HEK293 (cell line): Measurements from ENCODE around the gene CYP4F2.
"Not testable (repeated sequence)": the region's sequence is repeated elsewhere in the genome, so short reads cannot be mapped to it uniquely, and the experiment has no call there.

Experiments
- CTCF ChIP-seq: fragments of 450-650 bp; formaldehyde crosslinking; IDR thresholded peaks from 2 replicates; pipeline ENCODE4 v1.5.1; 2016; ENCODE audit warnings: missing biosample characterization, missing genetic modification characterization
- KLF9 ChIP-seq: fragments of 450-650 bp; formaldehyde crosslinking; IDR thresholded peaks from 2 replicates; pipeline ENCODE4 v1.5.1; 2016; ENCODE audit warnings: missing biosample characterization, missing genetic modification characterization, low read depth
- YY1 ChIP-seq: fragments of 450-650 bp; formaldehyde crosslinking; IDR thresholded peaks from 2 replicates; pipeline ENCODE4 v1.5.1; 2018; ENCODE audit warnings: missing biosample characterization, missing genetic modification characterization
- ZBTB7A ChIP-seq: fragments of 450-650 bp; formaldehyde crosslinking; IDR thresholded peaks from 2 replicates; pipeline ENCODE4 v1.5.1; 2016; ENCODE audit warnings: low read depth, missing biosample characterization, missing genetic modification characterization
- ZNF174 ChIP-seq: fragments of 450-650 bp; formaldehyde crosslinking; IDR thresholded peaks from 2 replicates; pipeline ENCODE4 v1.5.0; 2017; ENCODE audit warnings: missing biosample characterization, mild to moderate bottlenecking, missing genetic modification characterization
- ZNF404 ChIP-seq: fragments of 450-650 bp; formaldehyde crosslinking; IDR thresholded peaks from 2 replicates; pipeline ENCODE4 v1.5.1; 2017; ENCODE audit warnings: missing biosample characterization, missing genetic modification characterization
- ZNF561 ChIP-seq: fragments of 450-650 bp; IDR thresholded peaks from 2 replicates; pipeline ENCODE4 v1.5.1; 2018; ENCODE audit warnings: missing biosample characterization, missing genetic modification characterization, borderline replicate concordance
- ZNF670 ChIP-seq: fragments of 450-650 bp; formaldehyde crosslinking; IDR thresholded peaks from 2 replicates; pipeline ENCODE4 v1.5.1; 2016; ENCODE audit warnings: missing biosample characterization, missing genetic modification characterization, low read depth
- ZNF701 ChIP-seq: fragments of 450-650 bp; formaldehyde crosslinking; IDR thresholded peaks from 2 replicates; pipeline ENCODE4 v1.5.1; 2016; ENCODE audit warnings: missing biosample characterization, missing genetic modification characterization

GRCh38 chr19:15835565-15836329, 62.1 kb downstream of the CYP4F2 start:
- not testable (repeated sequence) for TF ChIP-seq CTCF (tag by site-specific recombination); ZNF561 (tag by site-specific recombination); ZNF670 (tag by site-specific recombination); ZBTB7A (tag by site-specific recombination); ZNF174; ZNF404 (tag by site-specific recombination); YY1 (tag by site-specific recombination); KLF9 (tag by site-specific recombination); ZNF701
